Lower lobe of right lung (tissue), 2 donors: ENCODE results near the gene ASCC1. TPM values are rescaled to one million over a fixed set of nuclear protein-coding genes. Genes with fewer than 3 reads are reported as not detected.
"Not testable (repeated sequence)": the region's sequence is repeated elsewhere in the genome, so short reads cannot be mapped to it uniquely, and the experiment has no call there.

Source experiments
- ATAC-seq, 2 donors: fragments of 200-7000 bp; cut with Tn5 transposase; one replicate each; pipeline ENCODE4 v1.9.1; 2020 to 2022; ENCODE audit warnings: mild to moderate bottlenecking in 2 of 2, moderate library complexity in 2 of 2
- DNase-seq: peaks from one replicate; pipeline ENCODE4 v3.0.0-alpha.2; 2020
- H3K27ac ChIP-seq: fragments of 200-600 bp; one replicate; pipeline ENCODE4 v1.8.0; 2022
- H3K27me3 ChIP-seq: fragments of 200-600 bp; one replicate; pipeline ENCODE4 v1.8.0; 2022; ENCODE audit warnings: low read depth
- H3K36me3 ChIP-seq: fragments of 200-600 bp; one replicate; pipeline ENCODE4 v1.8.0; 2022; ENCODE audit warnings: mild to moderate bottlenecking
- H3K4me1 ChIP-seq: fragments of 200-600 bp; one replicate; pipeline ENCODE4 v1.8.0; 2022
- H3K4me3 ChIP-seq: fragments of 200-600 bp; one replicate; pipeline ENCODE4 v1.8.0; 2022; ENCODE audit warnings: mild to moderate bottlenecking
- H3K9me3 ChIP-seq: fragments of 200-600 bp; one replicate; pipeline ENCODE4 v1.8.0; 2022
- CTCF ChIP-seq: fragments of 200-600 bp; IDR thresholded peaks from one replicate; pipeline ENCODE4 v1.8.0; 2022; ENCODE audit warnings: antibody characterized with exemption, mild to moderate bottlenecking
- intact Hi-C: fragments of 100-400 bp; cut with DNase I; formaldehyde crosslinking; loops from one replicate; pipeline ENCODE4 v1.11.0; 2022
- total RNA-seq: library from RNA; stranded (reverse); fragmentation: NEBNext Ultra II Directional; extraction: Animal tissue kit (Norgen Biotek cat#: 25700); gene quantifications from one replicate; pipeline ENCODE4 v1.2.1, GENCODE V29; 2021
- donor health status: DM: no; HTN: yes; CAD: no; lungs with severe emphysema.

Gene ASCC1
- total RNA-seq, 1 donor from 2014 or later = 23.9 TPM

GRCh38 chr10:72162978-72163377 is 53.1 kb downstream of the ASCC1 start:
- ATAC-seq (peak in 1 of 2 donors; percentile 9), DNase-seq (no peak)
- no peaks in the 10 kb centered on the region for H3K9me3 ChIP-seq
- H3K27me3 ChIP-seq = no peaks in the 10 kb centered on the region
- no peak overlapping the region for H3K4me3 ChIP-seq
- no peak overlapping the region for H3K27ac ChIP-seq
- no peaks in the 10 kb centered on the region for H3K4me1 ChIP-seq
- TF ChIP-seq CTCF = no peak
- intact Hi-C loops = no loop called here
- H3K36me3 ChIP-seq = peaks cover 16% of the 10 kb centered on the region

GRCh38 chr10:72158176-72158575 is 57.9 kb downstream of the ASCC1 start:
- Histone ChIP-seq H3K4me3 (no peak overlapping the region), H3K4me1 (no peaks in the 10 kb centered on the region), H3K9me3 (no peaks in the 10 kb centered on the region), H3K27me3 (no peaks in the 10 kb centered on the region), H3K27ac (no peak overlapping the region), H3K36me3 (peaks cover 21% of the 10 kb centered on the region)
- DNase-seq = no peak
- no peak for ATAC-seq
- intact Hi-C loops = no loop called here
- no peak for TF ChIP-seq CTCF

- Histone ChIP-seq H3K4me3 (no peak overlapping the region), H3K27me3 (no peaks in the 10 kb centered on the region), H3K9me3 (no peaks in the 10 kb centered on the region), H3K4me1 (no peaks in the 10 kb centered on the region), H3K36me3 (peaks cover 17% of the 10 kb centered on the region), H3K27ac (no peak overlapping the region)
- intact Hi-C loops = no loop called here
- ATAC-seq (no peak), DNase-seq (no peak)
- TF ChIP-seq CTCF = no peak
Measured at GRCh38 chr10:72156223-72156622, 59.9 kb downstream of the ASCC1 start.

GRCh38 chr10:72152286-72152685 is 63.8 kb downstream of the ASCC1 start:
- no peak for TF ChIP-seq CTCF
- ATAC-seq (no peak), DNase-seq (no peak)
- Histone ChIP-seq H3K27ac (no peak overlapping the region), H3K4me1 (no peaks in the 10 kb centered on the region), H3K9me3 (no peaks in the 10 kb centered on the region), H3K27me3 (no peaks in the 10 kb centered on the region), H3K4me3 (no peak overlapping the region), H3K36me3 (peaks cover 5% of the 10 kb centered on the region)
- intact Hi-C loops = no loop called here

- H3K9me3 ChIP-seq, ATAC-seq, H3K27ac ChIP-seq, H3K4me1 ChIP-seq, intact Hi-C loops, H3K36me3 ChIP-seq, DNase-seq, H3K27me3 ChIP-seq, H3K4me3 ChIP-seq: not testable (repeated sequence)
Measured at GRCh38 chr10:72150746-72151478, 65.2 kb downstream of the ASCC1 start.

GRCh38 chr10:72147324-72147584 is 68.8 kb downstream of the ASCC1 start:
- H3K9me3 ChIP-seq, DNase-seq, H3K4me3 ChIP-seq, H3K4me1 ChIP-seq, H3K27me3 ChIP-seq, ATAC-seq, H3K36me3 ChIP-seq, H3K27ac ChIP-seq, intact Hi-C loops: not testable (repeated sequence)
